SIG-M5 treated with dmso at 0.1 percent for 504 hours (cell line): ENCODE data around the gene GALNT16.
"Not testable (repeated sequence)": the region's sequence is repeated elsewhere in the genome, so short reads cannot be mapped to it uniquely, and the experiment has no call there.

Experiments used
- DNase-seq: peaks from one replicate; lab custom pipeline; 2025; ENCODE audit not compliant: unreplicated experiment; lab: John Stamatoyannopoulos, UW

Gene GALNT16

GRCh38 chr14:69358233-69358963 lies 98.4 kb downstream of the GALNT16 start:
- no peak for DNase-seq

GRCh38 chr14:69358966-69359365 lies 99.0 kb downstream of the GALNT16 start:
- DNase-seq = no peak

GRCh38 chr14:69360438-69361108 lies 100.6 kb downstream of the GALNT16 start:
- DNase-seq = no peak

- DNase-seq = no peak
Observed at GRCh38 chr14:69363055-69363454, 103.1 kb downstream of the GALNT16 start.

GRCh38 chr14:69363964-69364363 lies 104.0 kb downstream of the GALNT16 start:
- DNase-seq = no peak

- no peak for DNase-seq
Observed at GRCh38 chr14:69364378-69364777, 104.4 kb downstream of the GALNT16 start.

- no peak for DNase-seq
Observed at GRCh38 chr14:69366069-69366468, 106.1 kb downstream of the GALNT16 start.

- DNase-seq = no peak
Observed at GRCh38 chr14:69366761-69367160, 106.8 kb downstream of the GALNT16 start.

GRCh38 chr14:69368381-69368780 lies 108.4 kb downstream of the GALNT16 start:
- DNase-seq = no peak

- DNase-seq = no peak
Observed at GRCh38 chr14:69370061-69370460, 110.1 kb downstream of the GALNT16 start.

- DNase-seq = no peak
Observed at GRCh38 chr14:69372146-69372545, 112.2 kb downstream of the GALNT16 start.

- DNase-seq = no peak
Observed at GRCh38 chr14:69373104-69373503, 113.1 kb downstream of the GALNT16 start.

- DNase-seq = no peak
Observed at GRCh38 chr14:69374235-69374634, 114.3 kb downstream of the GALNT16 start.

- no peak for DNase-seq
Observed at GRCh38 chr14:69375182-69375581, 115.2 kb downstream of the GALNT16 start.

- no peak for DNase-seq
Observed at GRCh38 chr14:69375722-69376121, 115.8 kb downstream of the GALNT16 start.

- peak; percentile 67 for DNase-seq
Observed at GRCh38 chr14:69376439-69376838, 116.5 kb downstream of the GALNT16 start.

- no peak for DNase-seq
Observed at GRCh38 chr14:69378274-69378673, 118.3 kb downstream of the GALNT16 start.

GRCh38 chr14:69387311-69387710 lies 127.4 kb downstream of the GALNT16 start:
- DNase-seq = no peak

- DNase-seq = not testable (repeated sequence)
Observed at GRCh38 chr14:69391400-69391799, 131.4 kb downstream of the GALNT16 start.

- no peak for DNase-seq
Observed at GRCh38 chr14:69392481-69392880, 132.5 kb downstream of the GALNT16 start.

GRCh38 chr14:69395929-69396328 lies 136.0 kb downstream of the GALNT16 start:
- no peak for DNase-seq

GRCh38 chr14:69398053-69398817 lies 138.3 kb downstream of the GALNT16 start, which contains the start of the genes ERH and SLC39A9:
TSS of gene ERH (minus strand) at chr14:69398299. CDS start at chr14:69398233, 66 bp downstream.
TSS of gene SLC39A9 (plus strand) at chr14:69398692. CDS start at chr14:69399370, 678 bp downstream.
- peak; percentile 98 for DNase-seq
